ENCODE data around the gene FSTL4. TPM values are rescaled to one million over a fixed set of nuclear protein-coding genes. Genes with fewer than 3 reads are reported as not detected.

The FSTL4 gene
- total and polyA plus RNA-seq, 4 donors, result 0.02 to 0.18 TPM; not detected in 2

- no peak overlapping the region for H3K27ac ChIP-seq (ENCODE audit: low read depth in 1 of 2, low read length in 2 of 2)
- peak; percentile 21 for DNase-seq (ENCODE audit: low spot score)
Measured at GRCh38 chr5:133356396-133356983, 255.9 kb downstream of the FSTL4 start.

DNA sequence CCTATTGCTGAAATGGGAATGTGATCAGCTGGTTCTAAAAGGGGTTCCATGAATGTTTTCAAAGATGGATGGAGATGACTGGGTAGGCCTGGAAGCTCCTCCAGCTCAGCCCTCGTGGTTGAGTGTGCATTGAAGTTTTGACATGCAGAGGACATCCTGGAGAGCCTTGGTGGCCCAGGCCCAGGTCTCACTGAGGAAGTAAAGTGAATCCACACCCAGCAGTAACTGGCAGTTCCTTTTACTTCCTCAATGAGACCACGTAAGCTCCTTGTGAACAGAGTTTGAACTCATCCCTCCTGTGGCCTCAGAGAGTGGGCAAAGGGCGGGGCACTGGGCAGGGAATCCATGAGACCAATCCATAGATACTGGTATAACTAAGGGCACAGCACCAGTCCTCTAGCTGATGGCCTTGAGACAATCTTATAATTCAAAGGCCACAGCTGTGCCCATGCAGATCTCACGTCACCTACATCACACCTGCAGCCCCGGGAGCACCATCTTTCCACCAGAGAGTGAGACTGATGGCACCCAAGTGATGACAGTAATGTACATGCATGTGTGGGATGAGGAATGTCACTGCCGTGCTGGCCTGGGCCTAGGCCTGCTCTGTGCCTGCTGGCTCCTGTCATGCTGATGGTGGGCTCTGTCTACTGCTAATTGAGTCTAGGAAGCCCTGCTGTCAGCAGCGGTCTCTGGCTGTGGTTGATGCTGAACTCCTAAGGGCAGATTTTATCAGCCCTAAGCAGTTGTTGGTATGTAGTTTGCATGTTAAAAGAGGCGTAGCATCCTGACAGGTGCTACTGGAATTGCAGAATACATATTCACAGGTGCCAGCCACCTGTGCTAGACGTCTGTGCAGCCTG, 257.8 kb downstream of the FSTL4 start:
- peak; percentile 17 for DNase-seq (ENCODE audit: low spot score)
- Histone ChIP-seq H3K4me3 (ENCODE audit: low read depth in 1 of 3, low read length in 3 of 3) (no peak overlapping the region), H3K36me3 (ENCODE audit: control insufficient read depth in 4 of 4, insufficient read depth in 3 of 4, low read depth in 1 of 4, low read length in 3 of 4) (no peaks in the 10 kb centered on the region), H3K4me1 (ENCODE audit: control insufficient read depth in 4 of 4, insufficient read depth in 4 of 4, low read length in 3 of 4) (no peaks in the 10 kb centered on the region), H3K9ac (ENCODE audit: low read depth in 1 of 2, low read length in 2 of 2) (no peak overlapping the region), H3K9me3 (ENCODE audit: control insufficient read depth in 4 of 4, low read length in 3 of 4) (no peaks in the 10 kb centered on the region), H3K27me3 (ENCODE audit: control insufficient read depth in 4 of 4, insufficient read depth in 4 of 4, low read length in 3 of 4) (no peaks in the 10 kb centered on the region), H3K27ac (ENCODE audit: low read depth in 1 of 2, low read length in 2 of 2) (no peak overlapping the region)
- 86% methylated on average over 9 of the region's 9 CpGs for WGBS
- TF ChIP-seq MAX (IDR thresholded peaks at IDR 0.05) (no peak), ATF3 (IDR thresholded peaks at IDR 0.05) (no peak), JUND (IDR thresholded peaks at IDR 0.05) (no peak), TAF1 (conservative IDR thresholded peaks at IDR 0.05) (no peak), FOXA1 (IDR thresholded peaks at IDR 0.05) (no peak), FOXA2 (IDR thresholded peaks at IDR 0.05) (no peak), EGR1 (IDR thresholded peaks at IDR 0.05; ENCODE audit: low read depth in 2 of 2) (no peak), YY1 (IDR thresholded peaks at IDR 0.05) (no peak), HNF4A (conservative IDR thresholded peaks at IDR 0.05) (no peak), RXRA (IDR thresholded peaks at IDR 0.05) (no peak), NR2F2 (IDR thresholded peaks at IDR 0.05) (no peak)
- TF ChIP-seq, protein P1, sequence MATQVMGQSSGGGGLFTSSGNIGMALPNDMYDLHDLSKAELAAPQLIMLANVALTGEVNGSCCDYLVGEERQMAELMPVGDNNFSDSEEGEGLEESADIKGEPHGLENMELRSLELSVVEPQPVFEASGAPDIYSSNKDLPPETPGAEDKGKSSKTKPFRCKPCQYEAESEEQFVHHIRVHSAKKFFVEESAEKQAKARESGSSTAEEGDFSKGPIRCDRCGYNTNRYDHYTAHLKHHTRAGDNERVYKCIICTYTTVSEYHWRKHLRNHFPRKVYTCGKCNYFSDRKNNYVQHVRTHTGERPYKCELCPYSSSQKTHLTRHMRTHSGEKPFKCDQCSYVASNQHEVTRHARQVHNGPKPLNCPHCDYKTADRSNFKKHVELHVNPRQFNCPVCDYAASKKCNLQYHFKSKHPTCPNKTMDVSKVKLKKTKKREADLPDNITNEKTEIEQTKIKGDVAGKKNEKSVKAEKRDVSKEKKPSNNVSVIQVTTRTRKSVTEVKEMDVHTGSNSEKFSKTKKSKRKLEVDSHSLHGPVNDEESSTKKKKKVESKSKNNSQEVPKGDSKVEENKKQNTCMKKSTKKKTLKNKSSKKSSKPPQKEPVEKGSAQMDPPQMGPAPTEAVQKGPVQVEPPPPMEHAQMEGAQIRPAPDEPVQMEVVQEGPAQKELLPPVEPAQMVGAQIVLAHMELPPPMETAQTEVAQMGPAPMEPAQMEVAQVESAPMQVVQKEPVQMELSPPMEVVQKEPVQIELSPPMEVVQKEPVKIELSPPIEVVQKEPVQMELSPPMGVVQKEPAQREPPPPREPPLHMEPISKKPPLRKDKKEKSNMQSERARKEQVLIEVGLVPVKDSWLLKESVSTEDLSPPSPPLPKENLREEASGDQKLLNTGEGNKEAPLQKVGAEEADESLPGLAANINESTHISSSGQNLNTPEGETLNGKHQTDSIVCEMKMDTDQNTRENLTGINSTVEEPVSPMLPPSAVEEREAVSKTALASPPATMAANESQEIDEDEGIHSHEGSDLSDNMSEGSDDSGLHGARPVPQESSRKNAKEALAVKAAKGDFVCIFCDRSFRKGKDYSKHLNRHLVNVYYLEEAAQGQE (IDR thresholded peaks at IDR 0.05), result no peak

More at GRCh38 chr5:133356396-133356983, 255.9 kb downstream of the FSTL4 start:
- no peak overlapping the region for H3K9ac ChIP-seq (ENCODE audit: low read depth in 1 of 2, low read length in 2 of 2)
- H3K36me3 ChIP-seq (ENCODE audit: control insufficient read depth in 4 of 4, insufficient read depth in 3 of 4, low read depth in 1 of 4, low read length in 3 of 4), result no peaks in the 10 kb centered on the region
- no peaks in the 10 kb centered on the region for H3K9me3 ChIP-seq (ENCODE audit: control insufficient read depth in 4 of 4, low read length in 3 of 4)
- no peaks in the 10 kb centered on the region for H3K27me3 ChIP-seq (ENCODE audit: control insufficient read depth in 4 of 4, insufficient read depth in 4 of 4, low read length in 3 of 4)
- TF ChIP-seq CTCF (IDR thresholded peaks at IDR 0.05; ENCODE audit: low read depth, low read length, missing input control) (no peak), YY1 (IDR thresholded peaks at IDR 0.05) (no peak), HNF4A (conservative IDR thresholded peaks at IDR 0.05) (no peak), NR2F2 (IDR thresholded peaks at IDR 0.05) (no peak), HNF4G (IDR thresholded peaks at IDR 0.05) (no peak), ZBTB33 (IDR thresholded peaks at IDR 0.05) (no peak), GABPA (IDR thresholded peaks at IDR 0.05 in 1 of 2, conservative IDR thresholded peaks at IDR 0.05 in 1 of 2) (no peak)
- WGBS, result 88% methylated on average over 5 of the region's 5 CpGs
- H3K4me3 ChIP-seq (ENCODE audit: low read depth in 1 of 3, low read length in 3 of 3), result no peak overlapping the region
- no peaks in the 10 kb centered on the region for H3K4me1 ChIP-seq (ENCODE audit: control insufficient read depth in 4 of 4, insufficient read depth in 4 of 4, low read length in 3 of 4)

Measured in liver (tissue), 9 donors.